Activated CD4-positive, alpha-beta T cell treated with anti-CD3 and anti-CD28 coated beads, Interleukin-10, Interleukin-2, amounts not matched to agents 100 ng/mL and 50 ng/mL, durations not matched to agents 16 hours and 8 hours (primary cell): ENCODE results near the gene CAMK1G.

Source experiments
- DNase-seq: peaks from one replicate; pipeline ENCODE4 v3.0.0-alpha.2; 2020

The CAMK1G gene

GRCh38 chr1:209601809-209602657 lies 18.5 kb downstream of the CAMK1G start:
- DNase-seq: peak; percentile 56

GRCh38 chr1:209603877-209604276 lies 20.4 kb downstream of the CAMK1G start:
- no peak for DNase-seq

GRCh38 chr1:209607102-209607794 lies 23.7 kb downstream of the CAMK1G start:
- peak; percentile 59 for DNase-seq

GRCh38 chr1:209607795-209608178 lies 24.3 kb downstream of the CAMK1G start:
- no peak for DNase-seq

GRCh38 chr1:209609041-209609790 lies 25.7 kb downstream of the CAMK1G start:
- DNase-seq: no peak

- DNase-seq: no peak
Observed at GRCh38 chr1:209609791-209610630, 26.5 kb downstream of the CAMK1G start.

- DNase-seq: no peak
Observed at GRCh38 chr1:209610631-209610905, 27.1 kb downstream of the CAMK1G start.

- peak; percentile 12 for DNase-seq
Observed at GRCh38 chr1:209611771-209612570, 28.5 kb downstream of the CAMK1G start.

GRCh38 chr1:209612646-209613399 lies 29.3 kb downstream of the CAMK1G start:
- DNase-seq: peak; percentile 13

- no peak for DNase-seq
Observed at GRCh38 chr1:209613400-209614150, 30.1 kb downstream of the CAMK1G start.

GRCh38 chr1:209614151-209614420 lies 30.6 kb downstream of the CAMK1G start:
- DNase-seq: no peak

- DNase-seq: no peak
Observed at GRCh38 chr1:209614906-209615305, 31.4 kb downstream of the CAMK1G start.

GRCh38 chr1:209616366-209617046 lies 33.0 kb downstream of the CAMK1G start:
- DNase-seq: no peak

- DNase-seq: no peak
Observed at GRCh38 chr1:209617047-209617673, 33.6 kb downstream of the CAMK1G start.

- DNase-seq: no peak
Observed at GRCh38 chr1:209617755-209618154, 34.2 kb downstream of the CAMK1G start.

GRCh38 chr1:209618291-209618690 lies 34.8 kb downstream of the CAMK1G start:
- DNase-seq: no peak

GRCh38 chr1:209618756-209619420 lies 35.4 kb downstream of the CAMK1G start:
- no peak for DNase-seq

- no peak for DNase-seq
Observed at GRCh38 chr1:209619696-209620486, 36.4 kb downstream of the CAMK1G start.
